GM12878 (cell line): ENCODE results near the gene SAP130. TPM values are rescaled to one million over a fixed set of nuclear protein-coding genes. Genes with fewer than 3 reads are reported as not detected.

Experiments used
- ATAC-seq: fragments of 200-7000 bp; cut with Tn5 transposase; 3 replicates; pipeline ENCODE4 v1.9.1; 2020; ENCODE audit warnings: mild to moderate bottlenecking, moderate library complexity
- BruUV-seq: library from RNA; stranded (reverse); fragments of 400-500 nt; replicated peaks from 2 replicates; lab custom pipeline; 2021; lab: Mats Ljungman, UMichigan
- CTCF ChIA-PET: fragments of 300-600 bp; sonication (Branson Sonifier 250); formaldehyde crosslinking; extraction: SDS; loops from one replicate; lab custom pipeline; 2021; ENCODE audit warnings: inconsistent platforms; lab: Yijun Ruan, JAX
- POLR2A ChIA-PET: fragments of 350-600 bp; formaldehyde crosslinking; extraction: SDS; loops from one replicate; lab custom pipeline; 2021; ENCODE audit warnings: inconsistent platforms; lab: Charles Lee
- RAD21 ChIA-PET: fragments of 300-600 bp; sonication (Branson Sonifier 250); formaldehyde crosslinking; loops from one replicate; lab custom pipeline; 2023; ENCODE audit warnings: antibody characterized with exemption; ENCODE audit not compliant: unreplicated experiment; lab: Charles Lee
- SMC1A ChIA-PET: fragments of 300-600 bp; sonication (Branson Sonifier 250); formaldehyde crosslinking; loops from one replicate; lab custom pipeline; 2023; ENCODE audit not compliant: unreplicated experiment, uncharacterized antibody; lab: Charles Lee
- DNase-seq: peaks from one replicate; pipeline ENCODE4 v3.0.0-alpha.2; 2011; ENCODE audit warnings: low read depth, low spot score
- FAIRE-seq: peaks from 3 replicates; lab custom pipeline; 2011; peaks lifted over from hg19 to GRCh38; lab: Jason Lieb, UNC
- H2AFZ ChIP-seq: 2 replicates; pipeline ENCODE4 v1.6.0; 2011; ENCODE audit warnings: low read depth, low read length, control low read depth; ENCODE audit not compliant: control insufficient read depth
- H3K27ac ChIP-seq: 2 replicates; pipeline ENCODE4 v1.5.1; 2011; ENCODE audit warnings: control low read depth; ENCODE audit not compliant: control insufficient read depth, insufficient read depth
- H3K27me3 ChIP-seq, 2 experiments: replicated peaks in 1 of 2; 2 replicates each; pipeline versions ENCODE4 v1.6.0 to v1.6.1; 2011; ENCODE audit warnings: low read length in 1 of 2; ENCODE audit not compliant: control insufficient read depth in 2 of 2, insufficient read depth in 2 of 2
- H3K36me3 ChIP-seq, 2 experiments: 2 replicates each; pipeline ENCODE4 v1.5.1; 2011; ENCODE audit warnings: low read length in 1 of 2; ENCODE audit not compliant: control insufficient read depth in 2 of 2, insufficient read depth in 2 of 2
- H3K4me1 ChIP-seq: 2 replicates; pipeline ENCODE4 v1.6.1; 2011; ENCODE audit warnings: mild to moderate bottlenecking, low read length, moderate library complexity, mixed read lengths; ENCODE audit not compliant: control insufficient read depth, insufficient read depth
- H3K4me2 ChIP-seq: 2 replicates; pipeline ENCODE4 v1.6.0; 2011; ENCODE audit warnings: control low read depth; ENCODE audit not compliant: control insufficient read depth, insufficient read depth
- H3K4me3 ChIP-seq: fragments of 200-600 bp; sonication (generic); 2 replicates; pipeline ENCODE4 v1.5.1; 2016
- H3K79me2 ChIP-seq: 2 replicates; pipeline ENCODE4 v1.6.0; 2011; ENCODE audit warnings: low read length; ENCODE audit not compliant: control insufficient read depth, insufficient read depth
- H3K9ac ChIP-seq: 2 replicates; pipeline ENCODE4 v1.8.0; 2011; ENCODE audit warnings: low read length, control low read depth, mixed read lengths; ENCODE audit not compliant: control insufficient read depth, insufficient read depth
- H3K9me3 ChIP-seq: replicated peaks from 3 replicates; pipeline ENCODE4 v1.5.1; 2011; ENCODE audit warnings: mild to moderate bottlenecking, low read length; ENCODE audit not compliant: control insufficient read depth, insufficient read depth
- H4K20me1 ChIP-seq: 2 replicates; pipeline ENCODE4 v1.6.0; 2011; ENCODE audit not compliant: control insufficient read depth, insufficient read depth
- BMI1 ChIP-seq: fragments of 450-650 bp; IDR thresholded peaks from 2 replicates; pipeline ENCODE4 v1.6.1; 2016; ENCODE audit warnings: mild to moderate bottlenecking, moderate library complexity, borderline replicate concordance
- CREB1 ChIP-seq: IDR thresholded peaks from 2 replicates; pipeline ENCODE4 v1.6.1; 2012; ENCODE audit warnings: low read depth, mild to moderate bottlenecking, inconsistent platforms
- DPF2 ChIP-seq: fragments of 450-650 bp; IDR thresholded peaks from 2 replicates; pipeline ENCODE4 v1.6.1; 2017; ENCODE audit warnings: mild to moderate bottlenecking
- FOXM1 ChIP-seq: IDR thresholded peaks from 2 replicates; pipeline ENCODE4 v1.6.1; 2012; ENCODE audit warnings: low read depth, mild to moderate bottlenecking, inconsistent platforms, low read length, moderate library complexity
- GABPA ChIP-seq: IDR thresholded peaks from 2 replicates; pipeline ENCODE4 v1.6.1; 2014; ENCODE audit warnings: antibody characterized with exemption, low read depth, mild to moderate bottlenecking, inconsistent platforms
- GATAD2B ChIP-seq: fragments of 450-650 bp; conservative IDR thresholded peaks from 2 replicates; pipeline ENCODE4 v1.6.1; 2017; ENCODE audit warnings: low read depth, mild to moderate bottlenecking, moderate library complexity
- MTA3 ChIP-seq: IDR thresholded peaks from 2 replicates; pipeline ENCODE4 v1.6.1; 2012; ENCODE audit warnings: low read length, inconsistent platforms, borderline replicate concordance
- POLR2A ChIP-seq: IDR thresholded peaks from 2 replicates; pipeline ENCODE4 v1.6.1; 2011; ENCODE audit warnings: low read depth, mild to moderate bottlenecking, low read length
- RFX5 ChIP-seq: IDR thresholded peaks from 2 replicates; pipeline ENCODE4 v1.6.1; 2011; ENCODE audit warnings: low read depth, low read length, improper control_type of control experiment
- STAT3 ChIP-seq: IDR thresholded peaks from 2 replicates; pipeline ENCODE4 v1.6.1; 2011; ENCODE audit warnings: low read depth, low read length, improper control_type of control experiment
- ZBTB4 ChIP-seq: fragments of 450-650 bp; formaldehyde crosslinking; IDR thresholded peaks from 2 replicates; pipeline ENCODE4 v1.4.0; 2022; ENCODE audit warnings: mild to moderate bottlenecking, moderate library complexity
- ZNF207 ChIP-seq: fragments of 450-650 bp; IDR thresholded peaks from 2 replicates; pipeline ENCODE4 v1.6.1; 2014; ENCODE audit warnings: antibody characterized with exemption, mild to moderate bottlenecking, borderline replicate concordance
- ZNF622 ChIP-seq: fragments of 450-650 bp; IDR thresholded peaks from 2 replicates; pipeline ENCODE4 v1.6.1; 2017; ENCODE audit warnings: mild to moderate bottlenecking, inconsistent platforms
- WGBS: methylation state at CpG from one replicate; pipeline ENCODE4 v1.1.6; 2016; ENCODE audit warnings: low lambda C conversion rate; ENCODE audit not compliant: insufficient replicate concordance, insufficient coverage; ENCODE audit errors: missing lambda C conversion rate; 5-methylcytosine and 5-hydroxymethylcytosine counted together
- in situ Hi-C: fragments of 300-500 bp; cut with MboI; formaldehyde crosslinking; loops from 9 replicates; pipeline ENCODE4 v1.14.3; 2018; ENCODE audit warnings: mixed read lengths
- intact Hi-C: fragments of 100-400 bp; cut with micrococcal nuclease; formaldehyde crosslinking; loops from one replicate; pipeline ENCODE4 v1.14.2; 2022; ENCODE audit not compliant: unreplicated experiment
- polyA plus RNA-seq, 11 experiments: library from polyadenylated mRNA; depleted of rRNA in 4 of 11; unstranded in 6 of 11; stranded (reverse) in 5 of 11; fragments of >200 nt; fragmentation: Nextera tagmentation in 4 of 11; fragmentation: Illumina TruSeq in 1 of 11; extraction: Ambion mirVana in 4 of 11; extraction: Trizol in 1 of 11; gene quantifications; 1 replicate in 1 of 11; 2 replicates in 10 of 11; pipeline versions ENCODE4 v1.2.1 to v1.2.3, GENCODE V29; 2011 to 2016; ENCODE audit warnings: inconsistent platforms in 2 of 11, missing spikeins in 2 of 11, low read depth in 1 of 11
- total RNA-seq, 4 experiments: library from RNA; depleted of rRNA in 3 of 4; stranded (reverse); fragments of >200 nt in 3 of 4; fragmentation: Illumina TruSeq in 1 of 4; extraction: Trizol in 1 of 4; gene quantifications; 2 replicates each; pipeline versions ENCODE4 v1.2.1 to v1.2.3, GENCODE V29; 2013 to 2021

Gene SAP130
- total and polyA plus RNA-seq, 10 of the 15 experiments (the other 5 are each of a cell fraction or from before 2014, with no cell fraction given), result 5.0 to 26.2 (median 9.9) TPM

GRCh38 chr2:128076461-128077106, 48.7 kb upstream of the SAP130 start:
- FAIRE-seq, result no peak
- in situ Hi-C loops (no loop called here), intact Hi-C loops (no loop called here)
- Histone ChIP-seq H4K20me1 (no peaks in the 10 kb centered on the region), H3K36me3 (no peaks in the 10 kb centered on the region), H2AFZ (no peak overlapping the region), H3K9ac (no peak overlapping the region), H3K27ac (no peak overlapping the region), H3K79me2 (no peaks in the 10 kb centered on the region), H3K4me2 (no peak overlapping the region), H3K9me3 (no peaks in the 10 kb centered on the region; the same call in 2 of the 3 replicates), H3K27me3 (no peaks in the 10 kb centered on the region), H3K4me1 (no peaks in the 10 kb centered on the region), H3K4me3 (no peak overlapping the region)
- WGBS, result 73% methylated on average over 7 of the region's 7 CpGs
- ChIA-PET CTCF (no interaction called here), SMC1A (interaction anchor here (0.9 kb wide), 1 partner anchor 13 kb away, joined by 5 read pairs; no protein-coding TSS in a partner anchor), POLR2A (no interaction called here), RAD21 (interaction anchor here (0.6 kb wide), 1 partner anchor 518 kb away, joined by 4 read pairs; no protein-coding TSS in a partner anchor)
- BruUV-seq, result no TSS peak
- ATAC-seq, result no peak
- DNase-seq, result no peak
- no peak for TF ChIP-seq CREB1
- TF ChIP-seq GABPA, result no peak
- no peak for TF ChIP-seq FOXM1
- no peak for TF ChIP-seq RFX5
- no peak for TF ChIP-seq ZNF622

DNA sequence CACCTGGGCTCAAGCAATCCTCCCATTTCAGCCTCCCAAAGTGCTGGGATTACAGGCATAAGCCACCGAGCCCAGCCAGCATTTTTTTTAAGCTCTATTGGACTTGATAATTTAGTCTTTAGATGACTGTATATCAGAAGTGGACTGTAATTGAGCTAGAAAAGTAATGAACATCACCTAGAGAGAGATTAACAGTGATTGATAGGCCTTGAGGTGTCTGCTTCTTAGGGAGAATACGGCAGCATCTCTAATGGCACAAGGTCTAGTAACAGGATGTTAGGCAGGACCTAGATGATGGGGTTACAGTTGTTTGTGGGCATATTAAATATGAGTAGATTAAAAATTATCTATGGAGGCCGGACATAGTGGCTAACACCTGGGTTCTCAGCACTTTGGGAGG, 45.4 kb upstream of the SAP130 start:
- BruUV-seq, result no TSS peak
- no peaks in the 10 kb centered on the region for H3K4me1 ChIP-seq
- no peak overlapping the region for H2AFZ ChIP-seq
- no peak for TF ChIP-seq DPF2
- no peak for TF ChIP-seq STAT3
- TF ChIP-seq ZNF207, result no peak
- TF ChIP-seq GATAD2B, result no peak
- TF ChIP-seq POLR2A, result no peak
- no peak for TF ChIP-seq BMI1
- no peak for TF ChIP-seq ZBTB4
- no peak for TF ChIP-seq MTA3
- ChIA-PET SMC1A (no interaction called here), RAD21 (no interaction called here), POLR2A (no interaction called here), CTCF (interaction anchor here (1.2 kb wide), 1 partner anchor 32 kb away, joined by 3 read pairs; no protein-coding TSS in a partner anchor)
- intact Hi-C loops, result no loop called here
- in situ Hi-C loops, result no loop called here
- 65% methylated on average over 3 of the region's 3 CpGs for WGBS
- ATAC-seq (no peak), FAIRE-seq (no peak), DNase-seq (no peak)
- no peak overlapping the region for H3K27ac ChIP-seq
- H3K9ac ChIP-seq, result no peak overlapping the region
- H3K27me3 ChIP-seq, result no peaks in the 10 kb centered on the region
- H3K36me3 ChIP-seq, result no peaks in the 10 kb centered on the region
- H3K79me2 ChIP-seq, result no peaks in the 10 kb centered on the region
- H4K20me1 ChIP-seq, result no peaks in the 10 kb centered on the region
- no peaks in the 10 kb centered on the region; the same call in 2 of the 3 replicates for H3K9me3 ChIP-seq
- H3K4me3 ChIP-seq, result no peak overlapping the region
- no peak overlapping the region for H3K4me2 ChIP-seq
